Testis (tissue), 3 donors: ENCODE results near the gene CLDND2. TPM values are rescaled to one million over a fixed set of nuclear protein-coding genes. Genes with fewer than 3 reads are reported as not detected.

ENCODE experiments used
- DNase-seq: peaks from one replicate; pipeline ENCODE4 v3.0.0-alpha.2; 2019
- H3K27ac ChIP-seq, 2 donors: fragments of 200-600 bp; sonication (generic); one replicate each; pipeline ENCODE4 v1.5.1; 2019
- H3K27me3 ChIP-seq: fragments of 200-600 bp; sonication (generic); one replicate; pipeline ENCODE4 v1.5.1; 2019
- H3K36me3 ChIP-seq: fragments of 200-600 bp; sonication (generic); one replicate; pipeline ENCODE4 v1.5.1; 2017; ENCODE audit warnings: low read depth; ENCODE audit errors: missing control alignments
- H3K4me1 ChIP-seq: fragments of 200-600 bp; sonication (generic); one replicate; pipeline ENCODE4 v1.5.1; 2019
- H3K4me3 ChIP-seq, 2 donors: fragments of 200-600 bp; sonication (generic); one replicate each; pipeline ENCODE4 v1.5.1; 2017 to 2019
- H3K9me3 ChIP-seq: fragments of 200-600 bp; sonication (generic); one replicate; pipeline ENCODE4 v1.5.1; 2017
- CTCF ChIP-seq, 3 experiments: fragments of 450-650 bp in 2 of 3; fragments of 200-600 bp in 1 of 3; sonication (generic) in 1 of 3; IDR thresholded peaks; one replicate each; pipeline ENCODE4 v1.5.1; 2016 to 2019; ENCODE audit warnings: antibody characterized with exemption in 3 of 3, mild to moderate bottlenecking in 2 of 3, moderate library complexity in 1 of 3
- POLR2A ChIP-seq: fragments of 450-650 bp; IDR thresholded peaks from one replicate; pipeline ENCODE4 v1.6.1; 2017; ENCODE audit warnings: antibody characterized with exemption, mild to moderate bottlenecking, moderate library complexity
- WGBS, 2 donors: methylation state at CpG; one replicate each; pipeline ENCODE4 v1.1.5; 2018; 5-methylcytosine and 5-hydroxymethylcytosine counted together
- intact Hi-C: fragments of 100-400 bp; cut with DNase I; formaldehyde crosslinking; loops from one replicate; pipeline ENCODE4 v1.15.1; 2023; ENCODE audit warnings: low total_unique reads
- polyA plus RNA-seq: library from polyadenylated mRNA; stranded (reverse); fragments of 350-450 nt; fragmentation: Illumina TruSeq; extraction: RNeasy Lipid Tissue Mini Kit (QIAGEN cat#74804); gene quantifications from one replicate; pipeline ENCODE4 v1.2.3, GENCODE V29; 2014; ENCODE audit warnings: low read depth, low replicate concordance; ENCODE audit not compliant: insufficient read depth
- total RNA-seq, 2 donors: library from RNA; depleted of rRNA; stranded (reverse); fragments of >200 nt; gene quantifications; one replicate each; pipeline ENCODE4 v1.2.3, GENCODE V29; 2016

The CLDND2 gene
- total and polyA plus RNA-seq, 3 donors from 2014 or later, result 10.0 to 41.2 (median 26.4) TPM

- H3K27ac ChIP-seq, result no peak overlapping the region
- H3K9me3 ChIP-seq, result no peaks in the 10 kb centered on the region
- TF ChIP-seq CTCF (IDR thresholded peaks at IDR 0.05), result no peak
- no peak for TF ChIP-seq POLR2A
- H3K27me3 ChIP-seq, result no peaks in the 10 kb centered on the region
- no peak for DNase-seq
- WGBS, 2 donors, result 62 to 65% methylated on average over 6 of the region's 6 CpGs
- peaks cover 5% of the 10 kb centered on the region for H3K4me1 ChIP-seq
- intact Hi-C loops, result no loop called here
- no peaks in the 10 kb centered on the region for H3K36me3 ChIP-seq
- no peak overlapping the region for H3K4me3 ChIP-seq
Measured at GRCh38 chr19:51324167-51324481, 44.7 kb downstream of the CLDND2 start.

- no peak for TF ChIP-seq POLR2A
- TF ChIP-seq CTCF (IDR thresholded peaks at IDR 0.05), result no peak
- Histone ChIP-seq H3K9me3 (no peaks in the 10 kb centered on the region), H3K27ac (no peak overlapping the region), H3K4me3 (no peak overlapping the region), H3K4me1 (peaks cover 5% of the 10 kb centered on the region), H3K36me3 (no peaks in the 10 kb centered on the region), H3K27me3 (no peaks in the 10 kb centered on the region)
- no peak for DNase-seq
- intact Hi-C loops, result no loop called here
- WGBS, 2 donors, result 57 to 71% methylated on average over 11 to 29 of the region's 29 CpGs
Measured at GRCh38 chr19:51323481-51324166, 45.2 kb downstream of the CLDND2 start.

- TF ChIP-seq CTCF (IDR thresholded peaks at IDR 0.05), result no peak
- TF ChIP-seq POLR2A, result no peak
- no peaks in the 10 kb centered on the region for H3K9me3 ChIP-seq
- intact Hi-C loops, result no loop called here
- 64 to 77% methylated on average over 9 to 14 of the region's 14 CpGs for WGBS, 2 donors
- DNase-seq, result no peak
- no peaks in the 10 kb centered on the region for H3K27me3 ChIP-seq
- no peak overlapping the region for H3K27ac ChIP-seq
- no peak overlapping the region for H3K4me3 ChIP-seq
- H3K4me1 ChIP-seq, result peaks cover 5% of the 10 kb centered on the region
- no peaks in the 10 kb centered on the region for H3K36me3 ChIP-seq
Measured at GRCh38 chr19:51321799-51322198, 47.0 kb downstream of the CLDND2 start.

- peak; percentile 79 for DNase-seq
- TF ChIP-seq POLR2A (no peak), CTCF (IDR thresholded peaks at IDR 0.05) (no peak)
Measured at GRCh38 chr19:51320280-51320657, 48.5 kb downstream of the CLDND2 start.

GRCh38 chr19:51319649-51320279 lies 49.0 kb downstream of the CLDND2 start:
- no peaks in the 10 kb centered on the region for H3K36me3 ChIP-seq
- TF ChIP-seq POLR2A, result no peak
- no peak for TF ChIP-seq CTCF (IDR thresholded peaks at IDR 0.05)
- H3K4me1 ChIP-seq, result peaks cover 5% of the 10 kb centered on the region
- WGBS, 2 donors, result 58 to 80% methylated on average over 4 to 14 of the region's 14 CpGs
- no peaks in the 10 kb centered on the region for H3K27me3 ChIP-seq
- intact Hi-C loops, result no loop called here
- H3K9me3 ChIP-seq, result no peaks in the 10 kb centered on the region
- DNase-seq, result no peak
- no peak overlapping the region for H3K27ac ChIP-seq
- no peak overlapping the region for H3K4me3 ChIP-seq

More at GRCh38 chr19:51320280-51320657, 48.5 kb downstream of the CLDND2 start:
- intact Hi-C loops, result no loop called here
- Histone ChIP-seq H3K9me3 (no peaks in the 10 kb centered on the region), H3K36me3 (no peaks in the 10 kb centered on the region), H3K4me1 (peaks cover 5% of the 10 kb centered on the region), H3K4me3 (no peak overlapping the region), H3K27ac (no peak overlapping the region), H3K27me3 (no peaks in the 10 kb centered on the region)
- 22 to 82% methylated on average over 2 to 14 of the region's 14 CpGs for WGBS, 2 donors
